Adipose tissue (tissue), 3 donors: ENCODE results near the gene MAP3K9. TPM values are rescaled to one million over a fixed set of nuclear protein-coding genes. Genes with fewer than 3 reads are reported as not detected.

Experiments used
- H3K27ac ChIP-seq: one replicate; pipeline ENCODE4 v1.5.1; 2013; ENCODE audit warnings: low read depth, low read length
- WGBS, 3 donors: extraction: QIAGEN DNeasy Blood & Tissue Kit; methylation state at CpG; one replicate each; pipeline ENCODE4 v1.1.7; 2013; 5-methylcytosine and 5-hydroxymethylcytosine counted together
- polyA plus RNA-seq, 3 donors: library from polyadenylated mRNA; stranded (reverse); fragments of 200-250 nt; gene quantifications; one replicate each; pipeline ENCODE4 v1.2.3, GENCODE V29; 2013
- donor health status: healthy with polysubstance abuse.
- donor health status: Bipolar disorder and iron deficiency.
- donor health status: healthy.

The MAP3K9 gene
- polyA plus RNA-seq, 3 donors: 0.22 to 1.4 (median 0.24) TPM

DNA sequence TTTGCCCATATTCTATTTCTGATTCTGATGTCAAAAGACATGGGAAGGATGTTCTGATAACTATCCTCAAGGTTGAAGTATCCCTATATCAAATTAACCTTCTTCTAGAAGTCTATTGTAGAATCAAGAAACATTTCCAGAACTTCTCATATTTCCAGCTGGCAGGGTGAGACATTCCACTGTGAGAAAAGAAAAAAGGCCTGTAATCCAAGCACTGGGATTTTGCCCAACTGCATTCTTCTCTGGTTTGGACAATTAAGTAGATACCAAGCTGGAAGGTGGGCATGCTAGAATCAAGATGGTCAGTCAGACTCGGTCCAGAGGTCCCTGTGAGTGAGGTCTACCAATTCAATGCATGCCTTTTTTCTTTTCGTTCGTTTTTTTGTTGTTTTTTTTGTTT is 60.9 kb downstream of the MAP3K9 start:
- H3K27ac ChIP-seq: no peak overlapping the region
- WGBS, 3 donors: 60 to 86% (median 77%) methylated on average over 3 of the region's 3 CpGs

- 93 to 96% (median 93%) methylated on average over 2 of the region's 2 CpGs for WGBS, 3 donors
- H3K27ac ChIP-seq: no peak overlapping the region
Observed at GRCh38 chr14:70744641-70745040, 64.7 kb downstream of the MAP3K9 start.

- no peak overlapping the region for H3K27ac ChIP-seq
- 94 to 96% (median 96%) methylated on average over 14 of the region's 14 CpGs for WGBS, 3 donors
Observed at GRCh38 chr14:70742316-70742715, 67.0 kb downstream of the MAP3K9 start.

GRCh38 chr14:70741482-70741881 is 67.8 kb downstream of the MAP3K9 start:
- no peak overlapping the region for H3K27ac ChIP-seq
- 64 to 80% (median 75%) methylated on average over 6 of the region's 6 CpGs for WGBS, 3 donors

DNA sequence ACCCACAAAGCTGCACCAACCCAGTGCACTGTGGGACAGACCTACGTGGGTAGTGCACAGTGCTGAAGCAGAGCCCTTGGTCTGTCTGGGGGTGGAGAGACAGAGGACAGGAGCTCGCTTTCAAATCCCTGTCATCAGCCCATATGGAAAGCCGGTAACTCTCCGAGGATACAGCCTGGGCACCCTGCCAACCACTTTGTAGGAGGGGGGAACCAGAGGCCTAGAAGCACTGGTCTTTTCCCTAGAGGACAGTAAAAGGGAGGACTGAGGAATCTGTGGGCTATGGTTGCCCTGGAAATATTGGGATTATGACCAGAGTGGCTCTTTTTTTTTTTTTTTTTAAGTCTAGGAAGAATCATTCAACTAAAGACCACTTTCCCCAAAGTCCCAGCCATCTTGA is 74.3 kb downstream of the MAP3K9 start:
- no peak overlapping the region for H3K27ac ChIP-seq
- 31 to 42% (median 32%) methylated on average over 4 of the region's 4 CpGs for WGBS, 3 donors

- 81 to 87% (median 84%) methylated on average over 7 of the region's 7 CpGs for WGBS, 3 donors
Observed at GRCh38 chr14:70731447-70732239, 77.7 kb downstream of the MAP3K9 start.

GRCh38 chr14:70730393-70730792 is 78.9 kb downstream of the MAP3K9 start:
- no peak overlapping the region for H3K27ac ChIP-seq
- WGBS, 3 donors: 96 to 97% (median 96%) methylated on average over 17 of the region's 17 CpGs

More at GRCh38 chr14:70731447-70732239, 77.7 kb downstream of the MAP3K9 start:
- no peak overlapping the region for H3K27ac ChIP-seq

DNA sequence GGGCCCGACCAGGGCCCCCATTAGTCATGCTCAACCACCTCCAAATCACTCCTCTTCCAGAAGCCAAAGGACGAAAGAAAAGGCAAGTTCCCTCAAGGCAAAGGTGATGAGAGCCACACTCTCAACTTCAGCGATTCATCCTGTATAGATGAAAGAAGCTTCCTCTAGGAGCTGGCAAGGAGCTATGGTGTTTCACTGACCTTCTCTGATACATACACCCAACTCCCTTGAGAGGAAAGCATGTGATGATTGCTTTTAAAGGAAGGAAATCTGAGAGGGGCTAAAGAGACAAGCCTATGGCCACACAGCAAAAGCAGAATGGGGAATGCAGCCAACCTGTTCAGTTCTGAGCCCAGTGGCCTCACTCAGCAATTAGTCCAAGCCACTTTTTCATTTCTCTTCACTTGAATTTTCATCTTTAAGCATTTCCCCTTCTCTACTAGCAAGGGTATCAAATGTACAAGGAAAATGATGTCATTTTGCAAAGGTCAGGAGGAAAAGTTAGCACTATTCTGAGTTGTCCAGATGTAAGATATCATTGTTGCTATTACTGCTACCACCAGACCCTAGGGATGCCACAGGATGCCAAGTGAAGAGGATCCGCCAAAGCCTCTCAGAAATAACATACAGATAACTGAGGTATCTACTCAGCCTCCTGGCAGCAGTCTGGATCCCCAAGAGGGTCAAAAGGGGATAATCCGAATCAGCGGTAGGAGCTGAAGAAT is 82.5 kb downstream of the MAP3K9 start:
- no peak overlapping the region for H3K27ac ChIP-seq
- 47 to 77% (median 53%) methylated on average over 6 of the region's 6 CpGs for WGBS, 3 donors

DNA sequence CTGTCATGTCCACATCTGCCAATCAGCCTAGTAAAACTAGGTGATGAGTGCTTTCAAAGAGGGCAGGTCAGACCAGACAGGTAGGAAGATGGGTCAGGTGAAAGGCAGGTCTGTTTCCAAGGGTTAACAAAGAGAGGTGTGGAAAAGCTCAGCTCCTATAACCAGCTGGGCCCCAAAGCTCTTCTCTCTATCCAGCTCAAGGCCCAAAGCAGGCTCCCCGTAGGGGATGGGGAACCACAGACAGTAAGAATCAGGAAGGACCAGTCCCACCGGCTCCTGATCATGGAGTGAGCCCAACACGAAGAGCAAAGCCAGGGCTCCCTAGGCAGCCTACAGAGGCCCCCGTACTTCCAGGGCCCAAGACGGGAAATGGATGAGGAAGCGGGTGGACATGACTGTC is 84.4 kb downstream of the MAP3K9 start:
- no peak overlapping the region for H3K27ac ChIP-seq
- 84 to 90% (median 85%) methylated on average over 6 of the region's 6 CpGs for WGBS, 3 donors

DNA sequence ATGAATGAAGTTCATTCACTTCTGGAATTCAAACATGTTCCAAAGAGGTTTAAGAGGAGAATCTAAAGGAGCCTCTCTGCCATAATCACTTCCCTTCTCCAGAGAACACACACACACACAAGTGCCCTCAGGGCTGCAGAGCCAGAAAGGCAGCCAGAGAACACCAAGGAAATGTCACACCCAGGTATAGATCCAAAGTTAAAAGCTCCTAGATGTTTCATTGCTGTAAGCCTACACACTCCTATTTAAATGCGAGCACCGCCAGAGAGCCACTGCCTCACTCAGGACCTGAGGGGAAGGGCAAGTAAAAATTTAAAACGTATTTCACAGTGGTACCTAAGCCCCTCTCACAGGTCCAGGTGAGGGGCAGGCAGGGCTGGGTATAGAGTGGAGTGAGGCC is 85.2 kb downstream of the MAP3K9 start:
- 81 to 83% (median 83%) methylated on average over 3 of the region's 3 CpGs for WGBS, 3 donors
- H3K27ac ChIP-seq: no peak overlapping the region

DNA sequence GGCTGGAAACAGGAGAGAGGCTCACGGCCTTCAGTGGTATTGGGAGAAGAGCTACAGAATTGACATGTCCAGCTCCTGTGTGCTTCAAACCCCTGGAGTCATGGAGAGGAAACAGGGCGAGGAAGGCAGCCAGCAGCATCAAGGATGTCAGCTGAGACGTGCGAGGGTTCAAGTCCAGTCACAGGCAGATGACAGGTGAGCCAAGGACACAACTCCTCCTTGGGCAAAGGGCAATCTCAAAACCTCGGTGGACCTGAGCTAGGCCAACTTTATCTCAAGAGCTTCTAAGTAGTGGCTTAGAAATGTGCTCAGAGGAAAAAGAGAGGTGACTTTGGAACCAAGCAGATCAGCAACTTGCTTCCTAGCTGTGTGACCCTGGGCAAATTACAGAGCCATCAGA is 86.0 kb downstream of the MAP3K9 start:
- 72 to 88% (median 86%) methylated on average over 5 of the region's 5 CpGs for WGBS, 3 donors
- no peak overlapping the region for H3K27ac ChIP-seq

DNA sequence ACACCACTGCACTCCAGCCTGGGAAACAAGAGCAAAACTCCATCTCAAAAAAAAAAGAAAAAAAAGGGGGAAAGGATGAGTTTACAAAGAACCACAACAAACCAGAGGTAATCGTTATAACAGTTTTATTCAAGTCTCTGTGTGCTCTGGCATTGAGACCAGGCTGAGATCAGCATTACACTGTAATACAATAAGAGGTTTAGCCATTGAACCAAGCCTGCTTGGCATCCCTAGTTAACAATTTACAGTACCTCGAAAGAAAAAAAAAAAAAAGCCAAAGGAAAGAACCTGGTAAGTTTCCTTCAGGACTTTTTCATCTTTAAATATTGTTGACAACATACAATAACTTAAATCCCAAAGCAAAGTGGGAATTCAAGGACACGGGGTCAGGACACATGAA is 86.9 kb downstream of the MAP3K9 start:
- no peak overlapping the region for H3K27ac ChIP-seq
- WGBS, 3 donors: 48 to 88% (median 80%) methylated on average over 3 of the region's 3 CpGs

GRCh38 chr14:70721542-70721941 is 87.8 kb downstream of the MAP3K9 start:
- no peak overlapping the region for H3K27ac ChIP-seq
- WGBS, 3 donors: 68 to 80% (median 77%) methylated on average over 2 of the region's 2 CpGs

- no peak overlapping the region for H3K27ac ChIP-seq
- WGBS, 3 donors: 80 to 91% (median 85%) methylated on average over 8 of the region's 8 CpGs
Observed at GRCh38 chr14:70718383-70719118, 90.8 kb downstream of the MAP3K9 start.

- WGBS, 3 donors: 35 to 77% (median 65%) methylated on average over 1 of the region's 1 CpG
- no peak overlapping the region for H3K27ac ChIP-seq
Observed at GRCh38 chr14:70716958-70717357, 92.4 kb downstream of the MAP3K9 start.

GRCh38 chr14:70716483-70716882 is 92.8 kb downstream of the MAP3K9 start:
- WGBS, 3 donors: 27 to 53% (median 51%) methylated on average over 5 of the region's 5 CpGs
- H3K27ac ChIP-seq: no peak overlapping the region

DNA sequence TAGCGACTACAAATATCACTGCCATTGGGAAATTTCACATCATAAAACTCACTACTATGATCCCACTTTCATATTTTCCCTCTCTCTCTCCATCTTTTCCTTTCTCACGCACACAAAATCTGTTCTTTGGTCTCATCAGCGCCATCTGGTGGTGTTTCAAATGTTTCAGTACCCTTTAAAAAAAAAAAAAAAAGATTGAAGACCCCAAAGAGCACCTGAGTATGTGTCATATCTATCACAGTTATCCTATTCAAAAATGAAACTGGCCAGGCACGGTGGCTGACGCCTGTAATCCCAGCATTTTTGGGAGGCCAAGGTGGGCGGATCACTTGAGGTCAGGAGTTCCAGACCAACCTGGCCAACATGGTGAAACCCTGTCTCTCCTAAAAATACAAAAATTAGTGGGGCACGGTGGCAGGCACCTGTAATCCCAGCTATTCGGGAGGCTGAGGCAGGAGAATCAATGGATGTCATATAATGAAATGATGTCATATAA is 95.2 kb downstream of the MAP3K9 start:
- WGBS, 3 donors: 15 to 20% (median 17%) methylated on average over 8 of the region's 8 CpGs
- H3K27ac ChIP-seq: no peak overlapping the region

- WGBS, 3 donors: 36 to 45% (median 38%) methylated on average over 3 of the region's 3 CpGs
- no peak overlapping the region for H3K27ac ChIP-seq
Observed at GRCh38 chr14:70713511-70713916, 95.8 kb downstream of the MAP3K9 start.

- H3K27ac ChIP-seq: no peak overlapping the region
- 83 to 91% (median 84%) methylated on average over 4 of the region's 4 CpGs for WGBS, 3 donors
Observed at GRCh38 chr14:70713096-70713495, 96.2 kb downstream of the MAP3K9 start.
